Activated naive CD8-positive, alpha-beta T cell (primary cell): ENCODE data around the gene ECI2.
"Not testable (repeated sequence)": the region's sequence is repeated elsewhere in the genome, so short reads cannot be mapped to it uniquely, and the experiment has no call there.

ENCODE experiments used
- H3K27ac Mint-ChIP-seq: one replicate; pipeline ENCODE4 v1.8.0; 2021; ENCODE audit warnings: mixed read lengths
- H3K27me3 Mint-ChIP-seq: one replicate; pipeline ENCODE4 v1.8.0; 2021; ENCODE audit warnings: mixed read lengths
- H3K36me3 Mint-ChIP-seq: one replicate; pipeline ENCODE4 v1.8.0; 2021; ENCODE audit warnings: mixed read lengths
- H3K4me1 Mint-ChIP-seq: one replicate; pipeline ENCODE4 v1.8.0; 2021; ENCODE audit warnings: low read depth, mixed read lengths
- H3K4me3 Mint-ChIP-seq: one replicate; pipeline ENCODE4 v1.8.0; 2021; ENCODE audit warnings: mild to moderate bottlenecking, mixed read lengths
- H3K9me3 Mint-ChIP-seq: one replicate; pipeline ENCODE4 v1.8.0; 2021; ENCODE audit warnings: low read depth, mixed read lengths

ECI2 gene

DNA sequence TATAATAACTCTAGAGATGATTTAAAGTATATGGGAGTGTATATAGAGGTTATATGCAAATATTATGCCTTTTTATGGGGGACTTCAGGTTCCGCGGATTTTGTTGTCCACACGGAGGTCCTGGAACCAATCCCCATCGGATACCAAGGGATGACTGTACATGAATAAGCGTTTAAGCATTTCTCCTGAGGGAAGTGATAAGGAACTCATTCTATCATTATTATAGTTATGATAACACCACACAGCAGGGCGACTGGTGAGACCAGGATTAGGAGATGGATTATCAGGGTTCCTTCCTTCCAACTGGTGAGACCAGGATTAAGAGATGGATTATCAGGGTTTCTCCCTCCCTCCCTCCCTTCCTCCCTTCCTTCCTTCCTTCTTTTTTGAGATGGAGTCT is 6.6 kb downstream of the ECI2 start:
- peaks cover 12% of the 10 kb centered on the region for H3K4me1 Mint-ChIP-seq
- H3K27ac Mint-ChIP-seq = no peak overlapping the region
- no peaks in the 10 kb centered on the region for H3K9me3 Mint-ChIP-seq
- H3K27me3 Mint-ChIP-seq = no peaks in the 10 kb centered on the region
- H3K4me3 Mint-ChIP-seq = no peak overlapping the region
- peaks cover 24% of the 10 kb centered on the region for H3K36me3 Mint-ChIP-seq

DNA sequence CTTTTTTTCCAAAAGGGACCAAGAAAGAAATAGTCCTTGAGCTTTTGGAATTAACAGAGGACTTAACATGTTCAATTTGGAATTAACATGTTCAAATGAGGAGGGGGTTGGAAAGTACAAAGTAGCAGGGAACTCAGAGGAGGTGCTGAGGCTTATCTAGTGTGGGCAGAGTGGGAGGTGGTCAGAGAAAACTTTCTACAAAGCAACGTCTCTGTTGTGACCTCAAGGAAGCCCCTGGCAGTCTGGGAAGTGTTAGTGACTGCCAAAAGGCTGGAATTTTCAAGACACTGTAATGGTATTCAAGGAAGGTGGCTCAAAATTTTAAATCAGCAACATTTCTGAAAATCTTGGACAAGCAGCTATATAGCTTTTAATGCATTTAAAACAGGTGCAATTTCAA is 7.3 kb downstream of the ECI2 start:
- H3K27me3 Mint-ChIP-seq = no peaks in the 10 kb centered on the region
- H3K36me3 Mint-ChIP-seq = peaks cover 22% of the 10 kb centered on the region
- peaks cover 7% of the 10 kb centered on the region for H3K4me1 Mint-ChIP-seq
- H3K9me3 Mint-ChIP-seq = no peaks in the 10 kb centered on the region
- no peak overlapping the region for H3K4me3 Mint-ChIP-seq
- peak overlapping the region; percentile 8 for H3K27ac Mint-ChIP-seq

DNA sequence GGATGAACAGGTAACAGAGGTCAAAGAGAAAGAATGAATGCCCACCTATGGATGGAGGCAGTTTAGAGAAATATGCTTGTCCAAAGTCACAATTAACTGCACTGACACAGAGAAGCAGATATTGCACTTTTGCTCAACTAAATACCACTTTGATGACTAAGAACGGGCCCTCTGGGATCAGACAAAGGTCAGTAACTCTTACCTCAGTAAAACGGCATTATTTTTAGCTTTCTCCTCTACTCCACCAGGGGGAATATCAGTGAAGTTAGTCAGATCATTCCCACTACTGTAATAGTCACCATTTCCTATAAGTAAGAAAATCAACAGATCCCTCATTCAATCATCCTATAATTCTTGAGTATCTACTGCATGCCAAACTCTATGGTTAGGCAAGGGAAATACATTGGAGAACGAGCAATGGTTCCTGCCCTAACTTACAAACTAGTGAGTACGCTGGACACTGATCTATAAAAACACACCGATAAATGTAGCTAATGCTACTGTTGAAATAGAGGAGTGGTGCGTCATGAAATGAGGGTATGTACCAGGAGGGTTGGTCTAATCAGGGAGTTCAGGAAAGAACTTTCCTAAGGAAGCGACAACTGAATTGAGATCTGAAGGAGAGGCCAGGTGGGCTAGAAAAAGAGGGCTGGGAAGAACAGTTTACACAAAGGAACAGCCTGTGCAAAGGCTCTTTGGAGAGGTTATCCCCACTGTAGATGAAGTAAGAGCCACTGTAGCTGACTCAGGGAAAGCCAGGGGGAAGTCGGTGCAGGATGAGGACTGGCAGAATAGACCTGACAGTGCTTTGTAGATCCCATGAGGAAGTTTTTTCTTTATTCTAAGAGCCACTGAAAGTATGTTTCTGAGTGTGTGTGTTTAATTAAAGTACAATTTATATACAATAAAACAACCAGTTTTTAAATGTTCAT is 9.2 kb downstream of the ECI2 start:
- Mint-ChIP-seq H3K9me3 (no peaks in the 10 kb centered on the region), H3K27ac (peak overlapping the region; percentile 13), H3K36me3 (peaks cover 17% of the 10 kb centered on the region), H3K4me1 (no peaks in the 10 kb centered on the region), H3K4me3 (no peak overlapping the region), H3K27me3 (no peaks in the 10 kb centered on the region)

DNA sequence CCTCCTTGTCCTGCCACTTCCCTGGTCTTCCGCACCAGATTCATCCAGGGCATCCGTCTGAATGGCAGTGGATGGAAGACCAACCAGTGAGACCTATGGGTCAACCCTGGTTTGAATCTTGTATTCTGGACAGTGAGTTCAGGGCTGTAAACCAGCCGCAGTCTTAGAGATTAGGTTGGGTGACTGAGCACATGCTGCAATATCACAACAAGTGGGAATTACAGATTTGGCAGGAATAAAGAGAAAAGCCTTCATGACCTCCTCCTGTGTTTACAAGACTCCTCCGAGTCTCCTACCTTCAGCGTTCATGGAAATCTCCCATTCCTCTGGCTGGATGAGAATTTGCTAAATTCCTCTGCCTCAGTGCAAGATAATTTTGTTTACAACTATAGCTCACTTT is 9.9 kb downstream of the ECI2 start:
- Mint-ChIP-seq H3K27me3 (no peaks in the 10 kb centered on the region), H3K4me1 (no peaks in the 10 kb centered on the region), H3K36me3 (peaks cover 21% of the 10 kb centered on the region), H3K27ac (peak overlapping the region; percentile 13), H3K4me3 (no peak overlapping the region), H3K9me3 (no peaks in the 10 kb centered on the region)

DNA sequence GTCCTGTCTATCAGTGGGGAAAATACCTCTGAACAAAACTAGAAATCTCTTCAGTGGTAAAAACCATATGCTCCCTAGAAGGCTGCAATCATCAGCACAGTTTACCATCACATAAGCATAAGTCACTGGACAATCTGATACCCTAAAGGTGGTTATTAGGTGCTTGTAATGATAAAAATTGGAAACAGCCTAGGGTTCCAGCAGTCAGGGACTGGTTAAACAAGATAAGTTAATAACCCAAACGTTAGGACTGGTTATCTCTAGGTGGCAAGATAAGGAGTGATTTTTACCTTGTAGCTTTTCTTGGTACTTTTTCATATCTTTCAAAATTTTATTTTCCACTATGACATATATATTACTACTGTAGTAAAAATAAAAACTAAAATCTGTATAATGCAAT is 11.0 kb downstream of the ECI2 start:
- H3K27ac Mint-ChIP-seq = no peak overlapping the region
- H3K4me3 Mint-ChIP-seq = no peak overlapping the region
- no peaks in the 10 kb centered on the region for H3K9me3 Mint-ChIP-seq
- no peaks in the 10 kb centered on the region for H3K4me1 Mint-ChIP-seq
- H3K36me3 Mint-ChIP-seq = peaks cover 19% of the 10 kb centered on the region
- no peaks in the 10 kb centered on the region for H3K27me3 Mint-ChIP-seq

DNA sequence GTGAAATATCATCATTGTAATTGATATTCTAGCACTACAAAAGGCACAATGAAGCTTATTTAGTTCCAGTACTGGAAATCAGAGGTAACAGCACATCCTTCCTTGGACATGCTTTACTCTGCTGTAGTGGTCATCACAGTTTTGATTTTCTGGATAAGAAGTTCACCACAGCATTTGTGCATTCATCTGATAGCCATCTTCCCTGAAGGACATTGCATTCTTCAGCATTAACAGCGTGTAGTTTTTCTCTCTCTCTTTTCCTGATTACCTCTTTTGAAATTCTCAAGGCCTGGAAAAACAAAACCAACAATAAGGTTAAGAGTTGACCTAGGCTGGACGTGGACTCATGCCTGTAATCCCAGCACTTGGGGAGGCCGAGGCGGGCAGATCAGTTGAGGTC is 19.6 kb downstream of the ECI2 start:
- H3K36me3 Mint-ChIP-seq = peaks cover 38% of the 10 kb centered on the region
- no peak overlapping the region for H3K27ac Mint-ChIP-seq
- H3K4me3 Mint-ChIP-seq = no peak overlapping the region

DNA sequence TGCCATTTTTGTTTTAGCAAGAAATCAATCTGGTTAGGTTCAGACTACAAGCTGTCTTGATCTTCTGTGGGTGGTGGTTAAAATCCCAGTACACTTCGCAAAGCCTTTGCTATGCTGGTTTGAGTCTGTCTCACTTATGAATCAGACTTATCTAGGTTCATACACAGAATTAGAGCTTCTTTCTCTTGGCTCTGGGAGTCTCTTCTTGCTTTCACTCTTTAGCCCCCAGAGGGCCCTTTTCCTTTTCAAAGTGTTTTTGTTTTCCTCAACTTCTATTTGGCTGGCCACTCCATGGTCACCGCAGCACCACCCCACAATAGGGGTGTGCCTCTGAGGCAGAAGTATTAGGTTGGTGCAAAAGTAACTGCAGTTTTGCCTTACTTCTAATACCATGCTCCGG is 21.3 kb downstream of the ECI2 start:
- Mint-ChIP-seq H3K4me3 (no peak overlapping the region), H3K9me3 (peaks cover 19% of the 10 kb centered on the region), H3K4me1 (no peaks in the 10 kb centered on the region), H3K27ac (no peak overlapping the region), H3K36me3 (peaks cover 33% of the 10 kb centered on the region), H3K27me3 (no peaks in the 10 kb centered on the region)

More for the DNA sequence above, 19.6 kb downstream of the ECI2 start:
- Mint-ChIP-seq H3K4me1 (no peaks in the 10 kb centered on the region), H3K9me3 (peaks cover 19% of the 10 kb centered on the region), H3K27me3 (no peaks in the 10 kb centered on the region)

DNA sequence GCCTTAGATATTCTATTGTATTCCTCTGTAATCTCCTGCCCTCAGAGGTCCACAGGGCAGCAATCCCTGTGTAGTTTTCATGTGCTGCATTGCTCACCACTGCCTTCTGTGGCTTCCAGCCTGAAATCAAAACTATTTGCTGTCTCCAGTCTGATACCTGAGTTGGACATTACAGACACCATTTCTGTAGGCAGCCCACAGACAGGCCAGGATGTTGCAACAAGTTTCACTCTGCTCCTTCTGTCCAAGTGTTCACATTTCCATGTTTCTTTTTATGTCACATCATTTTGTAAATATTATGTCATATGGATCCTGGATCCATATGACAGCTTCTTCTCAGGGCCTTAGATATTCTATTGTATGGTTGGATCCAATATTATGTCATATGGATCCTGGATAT is 21.7 kb downstream of the ECI2 start:
- no peaks in the 10 kb centered on the region for H3K27me3 Mint-ChIP-seq
- H3K4me3 Mint-ChIP-seq = no peak overlapping the region
- H3K9me3 Mint-ChIP-seq = peaks cover 19% of the 10 kb centered on the region
- H3K4me1 Mint-ChIP-seq = no peaks in the 10 kb centered on the region
- peaks cover 32% of the 10 kb centered on the region for H3K36me3 Mint-ChIP-seq
- H3K27ac Mint-ChIP-seq = no peak overlapping the region

DNA sequence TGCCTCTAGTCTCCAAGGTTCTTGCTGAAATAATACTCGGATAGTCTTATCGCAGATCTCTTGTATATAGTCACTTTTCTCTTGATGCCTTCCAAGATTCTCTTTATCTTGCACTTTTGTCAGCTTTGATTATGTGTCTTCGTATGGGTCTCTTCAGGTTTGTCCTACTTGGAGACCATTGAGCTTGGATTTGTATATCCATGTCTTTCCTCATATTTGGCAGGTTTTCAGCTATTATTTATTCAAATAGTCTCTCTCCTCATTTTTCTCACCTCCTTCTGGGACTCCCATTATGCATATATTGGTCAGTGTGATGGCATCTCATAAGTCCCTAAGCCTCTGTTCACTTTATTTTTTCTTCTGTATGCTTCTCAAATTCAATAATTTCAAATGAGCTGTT is 23.0 kb downstream of the ECI2 start:
- H3K4me1 Mint-ChIP-seq = no peaks in the 10 kb centered on the region
- no peak overlapping the region for H3K27ac Mint-ChIP-seq
- no peak overlapping the region for H3K4me3 Mint-ChIP-seq
- no peaks in the 10 kb centered on the region for H3K27me3 Mint-ChIP-seq
- H3K9me3 Mint-ChIP-seq = peaks cover 19% of the 10 kb centered on the region
- H3K36me3 Mint-ChIP-seq = peaks cover 27% of the 10 kb centered on the region

DNA sequence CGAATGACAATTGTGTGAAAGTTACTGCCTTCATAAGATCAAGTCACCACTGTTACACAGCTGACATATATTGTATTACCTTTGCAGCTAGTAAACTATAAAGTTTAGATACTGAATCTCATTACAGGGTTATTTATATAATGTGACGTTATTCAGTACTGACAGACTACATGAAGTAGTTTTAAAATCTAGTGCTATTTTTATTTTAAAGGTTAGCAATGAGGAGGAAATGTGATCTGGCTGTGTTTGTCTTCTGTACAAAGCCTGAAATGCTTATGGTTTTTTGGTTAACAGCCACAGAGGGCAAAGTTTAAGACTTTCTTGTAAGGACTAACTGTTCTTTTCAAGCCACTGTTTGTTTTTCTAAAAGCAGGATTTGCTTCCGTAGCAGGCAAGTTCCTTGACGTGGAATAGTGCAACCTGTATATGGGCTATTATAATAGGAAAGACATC is 26.0 kb downstream of the ECI2 start:
- not testable (repeated sequence) for H3K36me3 Mint-ChIP-seq, H3K27me3 Mint-ChIP-seq, H3K27ac Mint-ChIP-seq, H3K4me3 Mint-ChIP-seq, H3K4me1 Mint-ChIP-seq
- peaks cover 16% of the 10 kb centered on the region for H3K9me3 Mint-ChIP-seq

DNA sequence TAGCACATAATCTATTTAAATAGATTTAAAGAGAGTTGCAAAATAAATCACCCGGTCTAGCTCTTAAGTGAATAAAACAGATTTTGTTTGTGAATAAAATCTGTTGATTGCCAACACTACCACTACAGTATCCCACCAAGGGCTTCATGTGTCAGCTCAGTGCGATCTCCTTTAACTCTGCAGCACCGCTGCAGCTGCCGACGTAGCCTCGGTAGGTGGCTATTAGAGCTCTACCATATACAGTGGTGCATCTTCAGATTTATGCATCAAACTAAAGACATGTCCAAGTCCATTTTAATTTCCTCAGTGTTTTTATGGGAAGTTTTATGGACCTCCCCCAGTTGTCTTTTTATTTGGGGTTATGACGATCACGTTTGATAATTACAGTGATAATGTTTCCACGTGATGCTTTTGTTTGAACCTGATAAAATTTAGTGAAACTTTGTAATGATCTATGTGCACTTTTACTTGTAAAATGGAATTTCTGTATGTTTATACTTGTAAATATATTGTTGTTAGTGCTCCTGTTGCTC is 26.7 kb downstream of the ECI2 start:
- peaks cover 11% of the 10 kb centered on the region for H3K9me3 Mint-ChIP-seq
- peaks cover 3% of the 10 kb centered on the region for H3K36me3 Mint-ChIP-seq
- H3K27me3 Mint-ChIP-seq = no peaks in the 10 kb centered on the region
- H3K4me3 Mint-ChIP-seq = no peak overlapping the region
- no peak overlapping the region for H3K27ac Mint-ChIP-seq
- H3K4me1 Mint-ChIP-seq = no peaks in the 10 kb centered on the region

DNA sequence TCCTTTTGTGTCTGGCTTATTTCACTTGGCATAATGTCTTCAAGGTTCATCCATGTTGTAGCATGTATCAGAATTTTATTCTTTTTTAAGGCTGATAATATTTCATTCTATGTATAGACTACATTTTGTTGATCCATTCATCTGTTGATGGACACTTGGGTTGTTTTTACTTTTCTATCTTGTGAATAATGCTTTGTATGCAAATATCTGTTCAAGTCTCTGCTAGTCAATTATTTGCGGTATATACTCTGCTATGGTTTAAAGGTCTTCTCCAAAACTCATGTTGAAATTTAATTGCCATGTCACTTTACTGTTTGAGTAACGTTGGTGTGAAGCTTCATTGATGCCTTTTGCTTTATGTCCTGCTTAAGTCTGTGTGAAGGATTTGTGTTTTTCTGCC is 27.5 kb downstream of the ECI2 start:
- Mint-ChIP-seq H3K27me3 (no peaks in the 10 kb centered on the region), H3K4me3 (no peak overlapping the region), H3K4me1 (no peaks in the 10 kb centered on the region), H3K27ac (no peak overlapping the region), H3K36me3 (no peaks in the 10 kb centered on the region), H3K9me3 (peaks cover 10% of the 10 kb centered on the region)

DNA sequence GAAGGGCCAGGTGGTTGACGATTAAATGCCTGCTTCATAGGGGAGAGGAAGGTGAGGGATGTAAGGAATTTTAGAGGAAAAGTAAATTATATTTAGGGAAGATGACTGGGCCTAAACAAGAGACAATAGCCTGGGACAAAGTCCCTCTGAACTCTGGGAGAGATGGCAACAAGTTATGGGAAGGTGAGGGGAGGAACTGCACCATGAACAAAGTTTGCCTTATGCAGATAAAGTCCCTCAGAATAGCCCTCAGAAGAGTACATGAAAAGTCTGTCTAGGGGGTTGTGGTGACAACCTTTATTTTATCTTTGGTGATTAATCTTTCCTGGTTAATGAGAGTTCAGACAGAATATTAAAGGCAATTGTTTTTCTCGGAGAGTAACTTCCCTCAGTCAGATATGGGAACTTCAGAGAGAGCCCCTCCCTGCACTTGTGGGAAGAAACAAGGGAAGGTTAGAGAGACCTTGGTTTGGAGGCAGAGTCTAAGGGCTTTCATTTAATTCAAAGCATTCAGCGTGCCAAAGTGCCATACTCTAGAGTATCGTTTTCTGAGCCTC is 29.3 kb downstream of the ECI2 start:
- Mint-ChIP-seq H3K27ac (no peak overlapping the region), H3K36me3 (no peaks in the 10 kb centered on the region), H3K27me3 (no peaks in the 10 kb centered on the region), H3K4me3 (no peak overlapping the region), H3K4me1 (no peaks in the 10 kb centered on the region), H3K9me3 (no peaks in the 10 kb centered on the region)

DNA sequence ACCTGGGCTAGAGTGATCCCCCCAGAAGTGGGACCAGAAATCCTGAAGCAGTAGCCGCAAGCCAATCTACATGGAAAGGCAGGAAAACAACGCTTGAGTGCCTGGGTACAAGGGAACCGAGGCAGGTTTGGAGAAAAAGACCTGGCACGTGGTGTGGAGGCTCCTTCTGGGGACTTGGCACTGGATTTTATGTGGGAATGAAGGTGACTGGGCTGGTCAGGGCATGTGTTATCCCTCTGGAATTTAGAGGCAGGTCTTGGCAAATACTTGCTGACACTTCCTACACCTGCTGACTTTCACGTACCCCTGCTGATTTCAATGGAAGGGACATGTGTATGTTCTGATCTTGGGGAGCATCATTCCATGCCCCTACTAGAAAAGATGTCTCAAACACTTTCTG is 31.4 kb downstream of the ECI2 start:
- no peak overlapping the region for H3K4me3 Mint-ChIP-seq
- no peaks in the 10 kb centered on the region for H3K9me3 Mint-ChIP-seq
- no peaks in the 10 kb centered on the region for H3K36me3 Mint-ChIP-seq
- H3K4me1 Mint-ChIP-seq = no peaks in the 10 kb centered on the region
- no peaks in the 10 kb centered on the region for H3K27me3 Mint-ChIP-seq
- no peak overlapping the region for H3K27ac Mint-ChIP-seq

DNA sequence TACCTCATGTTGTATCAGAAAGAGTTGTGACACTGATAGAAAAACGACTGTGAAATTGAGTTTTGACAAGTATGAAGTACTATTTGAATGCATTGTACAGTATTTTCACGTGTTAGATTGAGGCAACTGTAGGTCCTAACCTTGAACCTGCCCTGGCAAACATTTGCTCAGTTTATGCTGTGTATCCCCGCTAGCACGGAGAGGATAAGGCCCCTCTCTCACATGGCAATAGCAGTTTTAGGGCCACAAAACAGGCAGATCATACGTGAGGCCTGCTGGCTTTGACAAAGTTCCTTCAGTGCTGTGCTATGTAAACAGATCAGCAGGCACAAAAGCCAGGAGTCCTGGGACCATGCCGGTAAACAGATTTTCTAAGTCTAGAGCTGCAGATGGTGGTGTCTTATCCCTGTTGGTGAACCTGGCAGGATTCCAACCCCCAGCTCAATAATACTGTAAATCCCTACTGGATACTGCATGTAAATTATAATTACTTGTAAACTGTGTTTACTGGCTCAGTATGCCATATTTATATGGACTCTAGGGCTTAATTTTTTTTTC is 32.6 kb downstream of the ECI2 start:
- Mint-ChIP-seq H3K4me1 (no peaks in the 10 kb centered on the region), H3K4me3 (no peak overlapping the region), H3K27me3 (no peaks in the 10 kb centered on the region), H3K27ac (no peak overlapping the region), H3K9me3 (no peaks in the 10 kb centered on the region), H3K36me3 (no peaks in the 10 kb centered on the region)
